ENCODE results near the gene SLX9.
A peak's percentile ranks its signal among the peaks of the same experiment; 100 is the strongest.

The SLX9 gene

DNA sequence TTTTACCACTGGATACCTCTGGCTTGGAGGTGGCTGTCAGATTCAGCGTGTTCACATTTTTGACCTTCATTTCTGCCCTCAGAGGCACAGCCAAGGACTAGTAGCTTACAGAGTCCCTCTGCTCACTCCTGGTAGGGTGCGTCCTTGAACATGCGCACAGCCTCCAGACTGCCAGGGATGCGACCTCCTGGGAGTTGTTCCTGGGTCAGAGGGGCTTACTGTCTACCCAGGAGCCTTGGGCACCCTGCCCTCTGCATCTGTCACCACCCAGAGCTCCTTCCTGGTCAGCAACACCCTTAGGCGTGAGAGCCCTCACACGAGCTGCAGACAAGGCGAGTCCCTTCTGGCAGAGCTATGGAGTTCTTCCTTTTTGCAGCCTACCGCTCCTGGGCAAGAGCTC lies 1.7 kb downstream of the SLX9 start:
- H3K4me2 ChIP-seq (ENCODE audit: low read length), result peak overlapping the region; percentile 71
- no peak overlapping the region for H3K27ac ChIP-seq (ENCODE audit: low read depth, low read length)
- no peak overlapping the region; the same call in 1 of the 2 replicates for H3K4me3 ChIP-seq (ENCODE audit: low read length)
- peaks cover 24% of the 10 kb centered on the region for H3K4me1 ChIP-seq (ENCODE audit: control insufficient read depth, low read length)
- H3K79me2 ChIP-seq (ENCODE audit: control insufficient read depth, low read length), result peaks cover 60% of the 10 kb centered on the region
- H4K20me1 ChIP-seq (ENCODE audit: control insufficient read depth, insufficient read depth, low read depth, low read length), result peaks cover 19% of the 10 kb centered on the region
- peaks cover 24% of the 10 kb centered on the region for H3K27me3 ChIP-seq (ENCODE audit: control insufficient read depth, low read length)
- peaks cover 38% of the 10 kb centered on the region for H3K36me3 ChIP-seq (ENCODE audit: control insufficient read depth, low read length)
- TF ChIP-seq EZH2phosphoT487 (IDR thresholded peaks at IDR 0.05; ENCODE audit: borderline replicate concordance, low read length), result no peak
- no peaks in the 10 kb centered on the region for H3K9me3 ChIP-seq (ENCODE audit: control insufficient read depth, insufficient read depth, low read length)
- H3K9me2 ChIP-seq (replicated peaks; ENCODE audit: control insufficient read depth, low read length), result no peaks in the 10 kb centered on the region
- peaks cover 6% of the 10 kb centered on the region for H3F3A ChIP-seq (ENCODE audit: control insufficient read depth, insufficient read depth)

DNA sequence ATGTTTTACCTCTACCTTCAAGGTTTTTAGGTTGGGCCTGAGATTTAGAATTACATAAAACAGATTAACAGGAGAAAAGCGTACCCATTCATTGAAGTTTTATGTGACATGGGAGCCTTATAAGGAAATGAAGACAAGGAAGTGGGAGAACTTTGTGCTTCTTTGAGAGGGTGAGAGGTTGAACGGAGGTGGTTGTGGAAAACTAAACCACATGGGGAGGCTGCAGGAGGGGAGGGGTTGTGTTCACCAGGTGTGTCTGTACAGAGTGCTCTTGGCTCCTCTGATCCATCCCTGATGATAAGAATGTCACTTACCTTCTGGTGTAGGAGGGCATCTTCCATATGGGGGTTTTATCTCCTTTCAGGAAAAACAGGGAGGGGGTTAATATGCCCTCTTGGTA lies 2.7 kb downstream of the SLX9 start:
- no peak overlapping the region for H3K4me2 ChIP-seq (ENCODE audit: low read length)
- H3K79me2 ChIP-seq (ENCODE audit: control insufficient read depth, low read length), result peaks cover 70% of the 10 kb centered on the region
- TF ChIP-seq EZH2phosphoT487 (IDR thresholded peaks at IDR 0.05; ENCODE audit: borderline replicate concordance, low read length), result no peak
- TF ChIP-seq, protein P1, sequence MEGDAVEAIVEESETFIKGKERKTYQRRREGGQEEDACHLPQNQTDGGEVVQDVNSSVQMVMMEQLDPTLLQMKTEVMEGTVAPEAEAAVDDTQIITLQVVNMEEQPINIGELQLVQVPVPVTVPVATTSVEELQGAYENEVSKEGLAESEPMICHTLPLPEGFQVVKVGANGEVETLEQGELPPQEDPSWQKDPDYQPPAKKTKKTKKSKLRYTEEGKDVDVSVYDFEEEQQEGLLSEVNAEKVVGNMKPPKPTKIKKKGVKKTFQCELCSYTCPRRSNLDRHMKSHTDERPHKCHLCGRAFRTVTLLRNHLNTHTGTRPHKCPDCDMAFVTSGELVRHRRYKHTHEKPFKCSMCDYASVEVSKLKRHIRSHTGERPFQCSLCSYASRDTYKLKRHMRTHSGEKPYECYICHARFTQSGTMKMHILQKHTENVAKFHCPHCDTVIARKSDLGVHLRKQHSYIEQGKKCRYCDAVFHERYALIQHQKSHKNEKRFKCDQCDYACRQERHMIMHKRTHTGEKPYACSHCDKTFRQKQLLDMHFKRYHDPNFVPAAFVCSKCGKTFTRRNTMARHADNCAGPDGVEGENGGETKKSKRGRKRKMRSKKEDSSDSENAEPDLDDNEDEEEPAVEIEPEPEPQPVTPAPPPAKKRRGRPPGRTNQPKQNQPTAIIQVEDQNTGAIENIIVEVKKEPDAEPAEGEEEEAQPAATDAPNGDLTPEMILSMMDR (IDR thresholded peaks at IDR 0.05; ENCODE audit: low read depth, low read length, poor library complexity, severe bottlenecking), result no peak

GRCh38 chr21:44943005-44943685 lies 3.3 kb downstream of the SLX9 start:
- peaks cover 50% of the 10 kb centered on the region for H3K36me3 ChIP-seq (ENCODE audit: control insufficient read depth, low read length)
- H3K27ac ChIP-seq (ENCODE audit: low read depth, low read length), result no peak overlapping the region
- H3F3A ChIP-seq (ENCODE audit: control insufficient read depth, insufficient read depth), result no peaks in the 10 kb centered on the region
- H3K4me1 ChIP-seq (ENCODE audit: control insufficient read depth, low read length), result peaks cover 24% of the 10 kb centered on the region
- H3K27me3 ChIP-seq (ENCODE audit: control insufficient read depth, low read length), result peaks cover 14% of the 10 kb centered on the region
- no peaks in the 10 kb centered on the region for H3K9me2 ChIP-seq (replicated peaks; ENCODE audit: control insufficient read depth, low read length)
- H4K20me1 ChIP-seq (ENCODE audit: control insufficient read depth, insufficient read depth, low read depth, low read length), result peaks cover 19% of the 10 kb centered on the region
- no peak overlapping the region for H3K4me3 ChIP-seq (ENCODE audit: low read length)
- peaks cover 75% of the 10 kb centered on the region for H3K79me2 ChIP-seq (ENCODE audit: control insufficient read depth, low read length)
- TF ChIP-seq, protein P1 (IDR thresholded peaks at IDR 0.05; ENCODE audit: low read depth, low read length, poor library complexity, severe bottlenecking), result no peak
- no peak for TF ChIP-seq EZH2phosphoT487 (IDR thresholded peaks at IDR 0.05; ENCODE audit: borderline replicate concordance, low read length)
- H3K4me2 ChIP-seq (ENCODE audit: low read length), result no peak overlapping the region
- no peaks in the 10 kb centered on the region for H3K9me3 ChIP-seq (ENCODE audit: control insufficient read depth, insufficient read depth, low read length)

More for the DNA sequence above, 2.7 kb downstream of the SLX9 start:
- Histone ChIP-seq H4K20me1 (ENCODE audit: control insufficient read depth, insufficient read depth, low read depth, low read length) (peaks cover 19% of the 10 kb centered on the region), H3F3A (ENCODE audit: control insufficient read depth, insufficient read depth) (peaks cover under 1% of the 10 kb centered on the region), H3K27ac (ENCODE audit: low read depth, low read length) (no peak overlapping the region), H3K4me3 (ENCODE audit: low read length) (no peak overlapping the region), H3K9me2 (replicated peaks; ENCODE audit: control insufficient read depth, low read length) (no peaks in the 10 kb centered on the region), H3K27me3 (ENCODE audit: control insufficient read depth, low read length) (peaks cover 17% of the 10 kb centered on the region), H3K9me3 (ENCODE audit: control insufficient read depth, insufficient read depth, low read length) (no peaks in the 10 kb centered on the region), H3K4me1 (ENCODE audit: control insufficient read depth, low read length) (peaks cover 24% of the 10 kb centered on the region), H3K36me3 (ENCODE audit: control insufficient read depth, low read length) (peaks cover 45% of the 10 kb centered on the region)
